ENCODE results near the gene GPR179.

GRCh38 chr17:38341035-38341721 is 2.6 kb downstream of the GPR179 start:
- TF ChIP-seq CTCF (IDR thresholded peaks at IDR 0.05; ENCODE audit: insufficient read depth, low read length, poor library complexity, severe bottlenecking) (no peak), EZH2phosphoT487 (conservative IDR thresholded peaks at IDR 0.05; ENCODE audit: low read length) (no peak)

Data from SU-DHL-6 (cell line).